ENCODE data around the gene ATP11B.

Gene ATP11B

GRCh38 chr3:182941719-182942118, 148.4 kb downstream of the ATP11B start:
- Histone ChIP-seq H3K9me3 (ENCODE audit: low read length) (no peaks in the 10 kb centered on the region), H3K36me3 (ENCODE audit: insufficient read depth, low read length) (peaks cover 19% of the 10 kb centered on the region), H3K4me3 (ENCODE audit: low read depth in 1 of 2, low read length in 2 of 2) (no peak overlapping the region), H3K27me3 (ENCODE audit: control insufficient read depth in 1 of 2, insufficient read depth in 2 of 2, low read length in 2 of 2) (no peaks in the 10 kb centered on the region), H3K4me1 (ENCODE audit: insufficient read depth, low read length) (peaks cover 12% of the 10 kb centered on the region), H3K27ac (ENCODE audit: low read depth, low read length) (no peak overlapping the region), H3K9ac (ENCODE audit: low read length) (no peak overlapping the region)

- Histone ChIP-seq H3K27ac (ENCODE audit: low read depth, low read length) (no peak overlapping the region), H3K9ac (ENCODE audit: low read length) (no peak overlapping the region), H3K27me3 (ENCODE audit: control insufficient read depth in 1 of 2, insufficient read depth in 2 of 2, low read length in 2 of 2) (no peaks in the 10 kb centered on the region), H3K36me3 (ENCODE audit: insufficient read depth, low read length) (peaks cover 22% of the 10 kb centered on the region), H3K4me1 (ENCODE audit: insufficient read depth, low read length) (no peaks in the 10 kb centered on the region), H3K4me3 (ENCODE audit: low read depth in 1 of 2, low read length in 2 of 2) (no peak overlapping the region), H3K9me3 (ENCODE audit: low read length) (no peaks in the 10 kb centered on the region)
Observed at GRCh38 chr3:182947888-182948287, 154.6 kb downstream of the ATP11B start.

- H3K36me3 ChIP-seq (ENCODE audit: insufficient read depth, low read length) = peaks cover 25% of the 10 kb centered on the region
- no peak overlapping the region for H3K9ac ChIP-seq (ENCODE audit: low read length)
- no peaks in the 10 kb centered on the region for H3K9me3 ChIP-seq (ENCODE audit: low read length)
- H3K27me3 ChIP-seq (ENCODE audit: control insufficient read depth in 1 of 2, insufficient read depth in 2 of 2, low read length in 2 of 2) = no peaks in the 10 kb centered on the region
- no peak overlapping the region for H3K27ac ChIP-seq (ENCODE audit: low read depth, low read length)
- H3K4me1 ChIP-seq (ENCODE audit: insufficient read depth, low read length) = no peaks in the 10 kb centered on the region
- H3K4me3 ChIP-seq (ENCODE audit: low read depth in 1 of 2, low read length in 2 of 2) = no peak overlapping the region
Observed at GRCh38 chr3:182948305-182948704, 155.0 kb downstream of the ATP11B start.

- no peak overlapping the region for H3K4me3 ChIP-seq (ENCODE audit: low read depth in 1 of 2, low read length in 2 of 2)
- H3K4me1 ChIP-seq (ENCODE audit: insufficient read depth, low read length) = no peaks in the 10 kb centered on the region
- no peaks in the 10 kb centered on the region for H3K9me3 ChIP-seq (ENCODE audit: low read length)
- no peak overlapping the region for H3K27ac ChIP-seq (ENCODE audit: low read depth, low read length)
- no peaks in the 10 kb centered on the region for H3K27me3 ChIP-seq (ENCODE audit: control insufficient read depth in 1 of 2, insufficient read depth in 2 of 2, low read length in 2 of 2)
- no peak overlapping the region for H3K9ac ChIP-seq (ENCODE audit: low read length)
- peaks cover 21% of the 10 kb centered on the region for H3K36me3 ChIP-seq (ENCODE audit: insufficient read depth, low read length)
Observed at GRCh38 chr3:182949688-182950087, 156.4 kb downstream of the ATP11B start.

GRCh38 chr3:182954553-182955235, 161.4 kb downstream of the ATP11B start:
- Histone ChIP-seq H3K4me1 (ENCODE audit: insufficient read depth, low read length) (no peaks in the 10 kb centered on the region), H3K27ac (ENCODE audit: low read depth, low read length) (no peak overlapping the region), H3K36me3 (ENCODE audit: insufficient read depth, low read length) (peaks cover 6% of the 10 kb centered on the region), H3K4me3 (ENCODE audit: low read depth in 1 of 2, low read length in 2 of 2) (no peak overlapping the region), H3K9me3 (ENCODE audit: low read length) (no peaks in the 10 kb centered on the region), H3K27me3 (ENCODE audit: control insufficient read depth in 1 of 2, insufficient read depth in 2 of 2, low read length in 2 of 2) (no peaks in the 10 kb centered on the region), H3K9ac (ENCODE audit: low read length) (no peak overlapping the region)

GRCh38 chr3:182957226-182957625, 163.9 kb downstream of the ATP11B start:
- Histone ChIP-seq H3K9me3 (ENCODE audit: low read length) (no peaks in the 10 kb centered on the region), H3K27me3 (ENCODE audit: control insufficient read depth in 1 of 2, insufficient read depth in 2 of 2, low read length in 2 of 2) (no peaks in the 10 kb centered on the region), H3K36me3 (ENCODE audit: insufficient read depth, low read length) (peaks cover 6% of the 10 kb centered on the region), H3K4me3 (ENCODE audit: low read depth in 1 of 2, low read length in 2 of 2) (no peak overlapping the region), H3K9ac (ENCODE audit: low read length) (no peak overlapping the region), H3K27ac (ENCODE audit: low read depth, low read length) (no peak overlapping the region), H3K4me1 (ENCODE audit: insufficient read depth, low read length) (peaks cover 4% of the 10 kb centered on the region)

GRCh38 chr3:182957676-182958266, 164.5 kb downstream of the ATP11B start:
- no peaks in the 10 kb centered on the region for H3K9me3 ChIP-seq (ENCODE audit: low read length)
- H3K36me3 ChIP-seq (ENCODE audit: insufficient read depth, low read length) = peaks cover 4% of the 10 kb centered on the region
- H3K4me1 ChIP-seq (ENCODE audit: insufficient read depth, low read length) = peaks cover 7% of the 10 kb centered on the region
- H3K27me3 ChIP-seq (ENCODE audit: control insufficient read depth in 1 of 2, insufficient read depth in 2 of 2, low read length in 2 of 2) = no peaks in the 10 kb centered on the region
- H3K9ac ChIP-seq (ENCODE audit: low read length) = no peak overlapping the region
- H3K4me3 ChIP-seq (ENCODE audit: low read depth in 1 of 2, low read length in 2 of 2) = no peak overlapping the region
- no peak overlapping the region for H3K27ac ChIP-seq (ENCODE audit: low read depth, low read length)

GRCh38 chr3:182959474-182960350, 166.4 kb downstream of the ATP11B start:
- no peaks in the 10 kb centered on the region for H3K27me3 ChIP-seq (ENCODE audit: control insufficient read depth in 1 of 2, insufficient read depth in 2 of 2, low read length in 2 of 2)
- no peaks in the 10 kb centered on the region for H3K9me3 ChIP-seq (ENCODE audit: low read length)
- H3K4me3 ChIP-seq (ENCODE audit: low read depth in 1 of 2, low read length in 2 of 2) = no peak overlapping the region
- peaks cover 7% of the 10 kb centered on the region for H3K4me1 ChIP-seq (ENCODE audit: insufficient read depth, low read length)
- H3K27ac ChIP-seq (ENCODE audit: low read depth, low read length) = no peak overlapping the region
- no peak overlapping the region for H3K9ac ChIP-seq (ENCODE audit: low read length)
- no peaks in the 10 kb centered on the region for H3K36me3 ChIP-seq (ENCODE audit: insufficient read depth, low read length)

GRCh38 chr3:182962166-182962565, 168.9 kb downstream of the ATP11B start:
- Histone ChIP-seq H3K4me1 (ENCODE audit: insufficient read depth, low read length) (peaks cover 10% of the 10 kb centered on the region), H3K9ac (ENCODE audit: low read length) (no peak overlapping the region), H3K27ac (ENCODE audit: low read depth, low read length) (no peak overlapping the region), H3K27me3 (ENCODE audit: control insufficient read depth in 1 of 2, insufficient read depth in 2 of 2, low read length in 2 of 2) (no peaks in the 10 kb centered on the region), H3K36me3 (ENCODE audit: insufficient read depth, low read length) (no peaks in the 10 kb centered on the region), H3K9me3 (ENCODE audit: low read length) (no peaks in the 10 kb centered on the region), H3K4me3 (ENCODE audit: low read depth in 1 of 2, low read length in 2 of 2) (no peak overlapping the region)

- H3K36me3 ChIP-seq (ENCODE audit: insufficient read depth, low read length) = no peaks in the 10 kb centered on the region
- H3K27me3 ChIP-seq (ENCODE audit: control insufficient read depth in 1 of 2, insufficient read depth in 2 of 2, low read length in 2 of 2) = no peaks in the 10 kb centered on the region
- peaks cover 14% of the 10 kb centered on the region for H3K4me1 ChIP-seq (ENCODE audit: insufficient read depth, low read length)
- H3K9me3 ChIP-seq (ENCODE audit: low read length) = no peaks in the 10 kb centered on the region
- H3K9ac ChIP-seq (ENCODE audit: low read length) = no peak overlapping the region
- H3K27ac ChIP-seq (ENCODE audit: low read depth, low read length) = no peak overlapping the region
- H3K4me3 ChIP-seq (ENCODE audit: low read depth in 1 of 2, low read length in 2 of 2) = no peak overlapping the region
Observed at GRCh38 chr3:182964179-182964578, 170.9 kb downstream of the ATP11B start.

- no peaks in the 10 kb centered on the region for H3K36me3 ChIP-seq (ENCODE audit: insufficient read depth, low read length)
- no peak overlapping the region for H3K9ac ChIP-seq (ENCODE audit: low read length)
- H3K4me3 ChIP-seq (ENCODE audit: low read depth in 1 of 2, low read length in 2 of 2) = no peak overlapping the region
- H3K4me1 ChIP-seq (ENCODE audit: insufficient read depth, low read length) = peaks cover 14% of the 10 kb centered on the region
- no peaks in the 10 kb centered on the region for H3K27me3 ChIP-seq (ENCODE audit: control insufficient read depth in 1 of 2, insufficient read depth in 2 of 2, low read length in 2 of 2)
- no peaks in the 10 kb centered on the region for H3K9me3 ChIP-seq (ENCODE audit: low read length)
- H3K27ac ChIP-seq (ENCODE audit: low read depth, low read length) = no peak overlapping the region
Observed at GRCh38 chr3:182965861-182966366, 172.6 kb downstream of the ATP11B start.
